Natural killer cell (primary cell): Measurements from ENCODE around the gene VIPR1. TPM values are rescaled to one million over a fixed set of nuclear protein-coding genes. Genes with fewer than 3 reads are reported as not detected.

Source experiments
- ATAC-seq, 3 donors: fragments of 150-1000 bp in 2 of 3; fragments of 200-7000 bp in 1 of 3; cut with Tn5 transposase; 1 replicate in 1 of 3; 2 replicates in 2 of 3; pipeline ENCODE4 v1.10.0; 2021; ENCODE audit warnings: mild to moderate bottlenecking in 2 of 3, moderate library complexity in 2 of 3
- DNase-seq, 2 donors: peaks; one replicate each; pipeline versions ENCODE4 v3.0.0 to v3.0.0-alpha.2; 2013 to 2021; ENCODE audit warnings: mixed read lengths in 1 of 2
- H3K27ac ChIP-seq: one replicate; pipeline ENCODE4 v1.5.1; 2013; ENCODE audit warnings: mild to moderate bottlenecking, low read length
- H3K27me3 ChIP-seq: one replicate; pipeline ENCODE4 v1.6.1; 2013; ENCODE audit warnings: low read length; ENCODE audit not compliant: control insufficient read depth, insufficient read depth
- H3K36me3 ChIP-seq: one replicate; pipeline ENCODE4 v1.6.1; 2013; ENCODE audit warnings: low read length; ENCODE audit not compliant: control insufficient read depth, insufficient read depth
- H3K4me1 ChIP-seq: one replicate; pipeline ENCODE4 v1.6.1; 2013; ENCODE audit warnings: low read length; ENCODE audit not compliant: control insufficient read depth, insufficient read depth
- H3K4me3 ChIP-seq: one replicate; pipeline ENCODE4 v1.5.1; 2013; ENCODE audit warnings: low read length
- H3K9me3 ChIP-seq: one replicate; pipeline ENCODE4 v1.6.1; 2013; ENCODE audit warnings: low read length; ENCODE audit not compliant: control insufficient read depth, insufficient read depth
- H3K27ac Mint-ChIP-seq, 2 donors: one replicate each; pipeline ENCODE4 v1.8.0; 2022; ENCODE audit warnings: mild to moderate bottlenecking in 2 of 2, mixed read lengths in 2 of 2, moderate library complexity in 1 of 2
- H3K27me3 Mint-ChIP-seq, 2 donors: one replicate each; pipeline ENCODE4 v1.8.0; 2022; ENCODE audit warnings: low read depth in 2 of 2, mixed read lengths in 2 of 2
- H3K36me3 Mint-ChIP-seq: one replicate; pipeline ENCODE4 v1.8.0; 2022; ENCODE audit warnings: mixed read lengths
- H3K4me1 Mint-ChIP-seq, 2 donors: one replicate each; pipeline ENCODE4 v1.8.0; 2022; ENCODE audit warnings: mixed read lengths in 2 of 2
- H3K4me3 Mint-ChIP-seq: one replicate; pipeline ENCODE4 v1.8.0; 2022; ENCODE audit warnings: mild to moderate bottlenecking, moderate library complexity, mixed read lengths
- H3K9me3 Mint-ChIP-seq, 2 donors: one replicate each; pipeline ENCODE4 v1.8.0; 2022; ENCODE audit warnings: mixed read lengths in 2 of 2
- WGBS: methylation state at CpG from one replicate; pipeline ENCODE4 v1.1.7; 2013; ENCODE audit warnings: missing lambda C conversion rate; ENCODE audit not compliant: insufficient coverage; 5-methylcytosine and 5-hydroxymethylcytosine counted together
- intact Hi-C: fragments of 100-400 bp; cut with micrococcal nuclease; formaldehyde crosslinking; loops from one replicate; pipeline ENCODE4 v1.14.2; 2022
- total RNA-seq, 4 donors: library from RNA; stranded (reverse); fragments of 120-200 nt in 1 of 4; gene quantifications; one replicate each; pipeline versions ENCODE4 v1.2.3 to v1.2.4, GENCODE V29; 2013 to 2022
- TF ChIP-seq, protein P1 (sequence below): fragments of 200-600 bp; IDR thresholded peaks from one replicate; pipeline ENCODE4 v1.8.0; 2022; ENCODE audit warnings: antibody characterized with exemption

Gene VIPR1
- total RNA-seq, 3 donors from 2014 or later (not counting 1 experiment from before 2014, with no cell fraction given): 2.3 to 3.1 (median 2.4) TPM

DNA sequence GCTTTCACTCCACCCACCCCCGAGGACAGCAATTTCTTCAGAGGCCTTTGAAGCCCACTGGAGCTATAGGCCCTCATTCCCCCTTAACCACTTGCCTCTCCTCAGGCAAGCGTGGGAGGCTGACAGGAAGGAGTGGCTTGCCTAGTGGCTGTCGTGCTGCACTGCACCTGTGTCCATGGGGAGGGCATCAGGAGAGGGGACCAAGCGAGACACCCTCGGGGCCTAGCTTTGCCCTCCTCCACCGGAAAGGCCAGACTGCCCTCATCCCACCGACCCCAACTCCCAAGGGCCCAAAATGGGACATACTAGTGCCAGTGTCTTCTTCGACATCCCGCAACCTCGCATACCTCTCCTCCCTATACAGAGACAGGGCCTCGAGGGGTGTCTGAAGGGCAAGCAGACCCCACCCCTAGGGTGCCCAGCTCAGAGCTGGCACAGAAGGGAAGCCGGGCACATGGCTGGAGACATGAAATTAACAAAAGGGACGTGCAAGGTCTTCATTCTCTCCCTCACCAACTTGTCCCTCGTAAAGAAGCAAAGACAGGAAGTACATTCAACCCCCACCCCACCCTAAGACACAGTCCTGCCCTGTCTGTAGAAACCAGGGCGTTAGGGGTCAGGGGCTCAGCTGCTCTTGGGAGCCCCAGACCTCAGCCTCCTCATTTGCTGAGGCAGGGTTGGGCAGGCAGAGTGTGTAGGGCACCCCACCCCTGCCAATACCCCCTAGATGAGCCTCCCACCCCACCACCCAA is 24.3 kb downstream of the VIPR1 start:
- no peaks in the 10 kb centered on the region for H3K9me3 ChIP-seq
- H3K27me3 ChIP-seq: no peaks in the 10 kb centered on the region
- H3K4me1 ChIP-seq: peaks cover 45% of the 10 kb centered on the region
- peak overlapping the region in 1 of 2 donors; percentile 2 for H3K27ac Mint-ChIP-seq
- H3K27ac ChIP-seq: no peak overlapping the region
- WGBS: 48% methylated on average over 15 of the region's 15 CpGs
- H3K36me3 ChIP-seq: no peaks in the 10 kb centered on the region
- H3K9me3 Mint-ChIP-seq: peaks cover 0 to 3% of the 10 kb centered on the region in 2 donors
- DNase-seq (peak in 1 of 2 donors; percentile 64), ATAC-seq (no peak)
- no peaks in the 10 kb centered on the region for H3K27me3 Mint-ChIP-seq
- no peak overlapping the region for H3K4me3 ChIP-seq
- TF ChIP-seq, protein P1, sequence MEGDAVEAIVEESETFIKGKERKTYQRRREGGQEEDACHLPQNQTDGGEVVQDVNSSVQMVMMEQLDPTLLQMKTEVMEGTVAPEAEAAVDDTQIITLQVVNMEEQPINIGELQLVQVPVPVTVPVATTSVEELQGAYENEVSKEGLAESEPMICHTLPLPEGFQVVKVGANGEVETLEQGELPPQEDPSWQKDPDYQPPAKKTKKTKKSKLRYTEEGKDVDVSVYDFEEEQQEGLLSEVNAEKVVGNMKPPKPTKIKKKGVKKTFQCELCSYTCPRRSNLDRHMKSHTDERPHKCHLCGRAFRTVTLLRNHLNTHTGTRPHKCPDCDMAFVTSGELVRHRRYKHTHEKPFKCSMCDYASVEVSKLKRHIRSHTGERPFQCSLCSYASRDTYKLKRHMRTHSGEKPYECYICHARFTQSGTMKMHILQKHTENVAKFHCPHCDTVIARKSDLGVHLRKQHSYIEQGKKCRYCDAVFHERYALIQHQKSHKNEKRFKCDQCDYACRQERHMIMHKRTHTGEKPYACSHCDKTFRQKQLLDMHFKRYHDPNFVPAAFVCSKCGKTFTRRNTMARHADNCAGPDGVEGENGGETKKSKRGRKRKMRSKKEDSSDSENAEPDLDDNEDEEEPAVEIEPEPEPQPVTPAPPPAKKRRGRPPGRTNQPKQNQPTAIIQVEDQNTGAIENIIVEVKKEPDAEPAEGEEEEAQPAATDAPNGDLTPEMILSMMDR: no peak
- intact Hi-C loops: no loop called here
- no peaks in the 10 kb centered on the region for H3K36me3 Mint-ChIP-seq
- peaks cover 5 to 28% of the 10 kb centered on the region in 2 donors for H3K4me1 Mint-ChIP-seq
- no peak overlapping the region for H3K4me3 Mint-ChIP-seq

DNA sequence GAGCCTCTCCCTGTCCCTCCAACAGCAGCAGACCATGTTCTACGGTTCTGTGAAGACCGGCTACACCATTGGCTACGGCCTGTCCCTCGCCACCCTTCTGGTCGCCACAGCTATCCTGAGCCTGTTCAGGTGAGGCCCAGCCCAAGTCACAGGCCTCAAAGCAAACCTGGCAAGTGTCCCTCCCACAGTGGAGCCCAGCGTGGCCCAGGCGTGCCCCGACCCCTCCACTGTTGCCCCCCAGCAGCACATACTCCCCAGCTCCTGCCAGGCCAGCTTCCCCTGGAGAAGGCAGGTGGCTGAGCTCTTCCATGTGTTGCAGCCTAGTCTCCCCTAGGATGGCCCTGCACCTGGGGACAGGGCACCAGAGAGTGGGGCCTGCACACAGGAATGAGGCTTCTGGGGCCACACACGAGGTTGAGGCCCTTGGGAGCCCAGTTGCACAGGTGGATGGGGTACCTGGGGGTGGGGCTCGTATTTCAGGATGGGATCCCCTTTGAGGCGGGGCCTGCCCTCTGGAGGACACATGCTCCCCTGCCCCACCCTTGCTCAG is 25.0 kb downstream of the VIPR1 start:
- Mint-ChIP-seq H3K4me3 (no peak overlapping the region), H3K27me3 (no peaks in the 10 kb centered on the region), H3K36me3 (no peaks in the 10 kb centered on the region), H3K27ac (no peak overlapping the region), H3K4me1 (peaks cover 5 to 28% of the 10 kb centered on the region in 2 donors), H3K9me3 (peaks cover 0 to 3% of the 10 kb centered on the region in 2 donors)
- ATAC-seq (no peak), DNase-seq (no peak)
- no peaks in the 10 kb centered on the region for H3K36me3 ChIP-seq
- TF ChIP-seq, protein P1: no peak
- 82% methylated on average over 11 of the region's 11 CpGs for WGBS
- no peak overlapping the region for H3K4me3 ChIP-seq
- H3K4me1 ChIP-seq: peaks cover 45% of the 10 kb centered on the region
- no peaks in the 10 kb centered on the region for H3K9me3 ChIP-seq
- intact Hi-C loops: no loop called here
- H3K27ac ChIP-seq: no peak overlapping the region
- H3K27me3 ChIP-seq: no peaks in the 10 kb centered on the region

DNA sequence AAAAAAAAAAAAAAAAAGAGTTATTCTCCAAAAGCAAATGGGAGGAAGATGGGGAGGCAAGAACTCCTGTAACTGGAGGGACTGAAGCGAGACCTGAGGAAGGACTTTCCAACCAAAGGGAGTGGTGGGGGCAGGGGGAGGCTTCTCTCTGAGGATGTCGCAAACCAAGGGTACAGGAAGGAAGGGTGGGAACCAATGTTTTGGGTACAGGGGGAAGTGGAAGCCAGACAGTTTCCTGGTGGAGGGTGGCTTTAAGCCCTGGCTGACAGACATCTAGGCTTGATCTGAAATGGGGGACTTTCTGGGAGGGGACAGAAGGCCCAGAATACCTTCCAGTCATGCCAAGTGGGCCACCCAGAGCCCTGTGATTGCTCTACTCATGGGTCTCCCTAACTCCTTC is 27.0 kb downstream of the VIPR1 start:
- no peak overlapping the region for H3K27ac Mint-ChIP-seq
- TF ChIP-seq, protein P1: no peak
- peaks cover 0 to 3% of the 10 kb centered on the region in 2 donors for H3K9me3 Mint-ChIP-seq
- WGBS: 31% methylated on average over 2 of the region's 2 CpGs
- H3K27me3 Mint-ChIP-seq: no peaks in the 10 kb centered on the region
- H3K4me3 ChIP-seq: no peak overlapping the region
- H3K27me3 ChIP-seq: no peaks in the 10 kb centered on the region
- H3K9me3 ChIP-seq: no peaks in the 10 kb centered on the region
- peaks cover 41% of the 10 kb centered on the region for H3K4me1 ChIP-seq
- no peaks in the 10 kb centered on the region for H3K36me3 ChIP-seq
- H3K4me3 Mint-ChIP-seq: peak overlapping the region; percentile 59
- H3K36me3 Mint-ChIP-seq: no peaks in the 10 kb centered on the region
- ATAC-seq: peak in 1 of 3 donors; percentile 37
- no peak overlapping the region for H3K27ac ChIP-seq
- H3K4me1 Mint-ChIP-seq: peaks cover 5 to 28% of the 10 kb centered on the region in 2 donors
- DNase-seq: peak in 1 of 2 donors; percentile 55
- intact Hi-C loops: no loop called here
